Measurements from ENCODE around the gene TBCCD1. TPM values are rescaled to one million over a fixed set of nuclear protein-coding genes. Genes with fewer than 3 reads are reported as not detected.

Gene TBCCD1
- 10 to 100 TPM; 11.9 to 13.5 TPM for total RNA-seq

- Mint-ChIP-seq H3K27me3 (no peaks in the 10 kb centered on the region), H3K4me3 (peak within 1 kb of the TSS; percentile 81), H3K4me1 (peaks cover 57% of the 10 kb centered on the region), H3K27ac (peak within 1 kb of the TSS; percentile 85), H3K36me3 (ENCODE audit: low read depth) (peaks cover 11% of the 10 kb centered on the region), H3K9me3 (no peaks in the 10 kb centered on the region)
- ChIA-PET CTCF (interaction anchor here (1.0 to 1.3 kb wide), 2 partner anchors 50 to 624 kb away, joined by 4 to 5 read pairs; no protein-coding TSS in a partner anchor), POLR2A (interaction anchor here (0.7 to 7.8 kb wide), 15 partner anchors 11 to 639 kb away, joined by 3 to 121 read pairs (median 5); partner anchors contain the start of genes EIF4A2, ETV5 and TRA2B)
- DNase-seq = peak; percentile 95
These were observed at the start of gene TBCCD1 for GRCh38 chr3:186567072-186567921. Gene TBCCD1, minus strand, starts transcription at chr3:186567339. Its CDS starts 3,010 bp downstream, at chr3:186564329.

GRCh38 chr3:186616299-186616617 is 49.1 kb upstream of the TBCCD1 start:
- no peaks in the 10 kb centered on the region for H3K36me3 Mint-ChIP-seq (ENCODE audit: low read depth)
- CTCF ChIA-PET = interaction anchor here (0.6 to 5.4 kb wide), 37 partner anchors 8 to 673 kb away, joined by 3 to 117 read pairs (median 8); partner anchors contain the start of genes DNAJB11, EIF4A2 and TBCCD1
- peaks cover 41% of the 10 kb centered on the region for H3K27me3 Mint-ChIP-seq
- H3K4me1 Mint-ChIP-seq = peaks cover 24% of the 10 kb centered on the region
- POLR2A ChIA-PET = interaction anchor here (0.7 to 3.7 kb wide), 6 partner anchors 28 to 205 kb away, joined by 3 to 27 read pairs (median 10); partner anchors contain the start of genes DNAJB11, EIF4A2 and TBCCD1
- H3K4me3 Mint-ChIP-seq = no peak overlapping the region
- no peaks in the 10 kb centered on the region for H3K9me3 Mint-ChIP-seq
- DNase-seq = no peak
- no peak overlapping the region for H3K27ac Mint-ChIP-seq

GRCh38 chr3:186614597-186615483 is 47.7 kb upstream of the TBCCD1 start:
- peak; percentile 79 for DNase-seq
- Mint-ChIP-seq H3K36me3 (ENCODE audit: low read depth) (no peaks in the 10 kb centered on the region), H3K4me3 (no peak overlapping the region), H3K9me3 (no peaks in the 10 kb centered on the region), H3K4me1 (peaks cover 24% of the 10 kb centered on the region), H3K27ac (no peak overlapping the region), H3K27me3 (peaks cover 37% of the 10 kb centered on the region)
- POLR2A ChIA-PET = interaction anchor here (0.8 to 3.7 kb wide), 7 partner anchors 24 to 677 kb away, joined by 3 to 27 read pairs (median 10); partner anchors contain the start of genes DNAJB11, EIF4A2, TBCCD1 and TRA2B
- CTCF ChIA-PET = interaction anchor here (0.6 to 5.4 kb wide), 47 partner anchors 11 to 1309 kb away, joined by 3 to 117 read pairs (median 5); partner anchors contain the start of genes DNAJB11, EIF4A2, RFC4 and RPL39L

GRCh38 chr3:186614266-186614596 is 47.1 kb upstream of the TBCCD1 start:
- Mint-ChIP-seq H3K36me3 (ENCODE audit: low read depth) (no peaks in the 10 kb centered on the region), H3K27me3 (peaks cover 36% of the 10 kb centered on the region), H3K4me3 (no peak overlapping the region), H3K4me1 (peaks cover 24% of the 10 kb centered on the region), H3K27ac (no peak overlapping the region), H3K9me3 (no peaks in the 10 kb centered on the region)
- ChIA-PET CTCF (interaction anchor here (0.6 to 5.4 kb wide), 42 partner anchors 10 to 1308 kb away, joined by 3 to 117 read pairs (median 6); partner anchors contain the start of genes DNAJB11, RFC4 and RPL39L), POLR2A (interaction anchor here (0.8 to 3.7 kb wide), 6 partner anchors 23 to 677 kb away, joined by 3 to 27 read pairs (median 8); partner anchors contain the start of genes DNAJB11, EIF4A2 and TRA2B)
- DNase-seq = no peak

- POLR2A ChIA-PET = interaction anchor here (1.0 to 3.7 kb wide), 5 partner anchors 30 to 676 kb away, joined by 3 to 27 read pairs (median 10); partner anchors contain the start of genes DNAJB11, EIF4A2 and TRA2B
These were observed 46.6 kb upstream of the TBCCD1 start for GRCh38 chr3:186613637-186614265.

GRCh38 chr3:186612721-186613636 is 45.8 kb upstream of the TBCCD1 start, which contains the start of gene AHSG:
Gene AHSG, plus strand, starts transcription at chr3:186613060. Its CDS starts 82 bp downstream, at chr3:186613142.
- Mint-ChIP-seq H3K4me3 (no peak within 1 kb of the TSS), H3K36me3 (ENCODE audit: low read depth) (no peaks in the 10 kb centered on the region), H3K27me3 (peaks cover 27% of the 10 kb centered on the region), H3K4me1 (peaks cover 24% of the 10 kb centered on the region), H3K27ac (no peak within 1 kb of the TSS), H3K9me3 (no peaks in the 10 kb centered on the region)
- ChIA-PET CTCF (interaction anchor here (0.6 to 5.4 kb wide), 10 partner anchors 8 to 630 kb away, joined by 3 to 117 read pairs (median 16); no protein-coding TSS in a partner anchor), POLR2A (interaction anchor here (0.7 to 2.5 kb wide), 3 partner anchors 160 to 171 kb away, joined by 3 to 16 read pairs (median 10); partner anchors contain the start of gene EIF4A2)
- DNase-seq = no peak

More at GRCh38 chr3:186613637-186614265, 46.6 kb upstream of the TBCCD1 start:
- Mint-ChIP-seq H3K27ac (no peak overlapping the region), H3K4me3 (no peak overlapping the region), H3K4me1 (peaks cover 24% of the 10 kb centered on the region), H3K36me3 (ENCODE audit: low read depth) (no peaks in the 10 kb centered on the region), H3K9me3 (no peaks in the 10 kb centered on the region), H3K27me3 (peaks cover 35% of the 10 kb centered on the region)
- CTCF ChIA-PET = interaction anchor here (0.6 to 5.4 kb wide), 27 partner anchors 8 to 631 kb away, joined by 3 to 117 read pairs (median 7); partner anchors contain the start of genes DNAJB11 and RPL39L
- no peak for DNase-seq

- Mint-ChIP-seq H3K36me3 (ENCODE audit: low read depth) (no peaks in the 10 kb centered on the region), H3K4me1 (peaks cover 19% of the 10 kb centered on the region)
- no peak for DNase-seq
These were observed 44.9 kb upstream of the TBCCD1 start for GRCh38 chr3:186612065-186612464.

GRCh38 chr3:186609247-186609868 is 42.2 kb upstream of the TBCCD1 start:
- H3K36me3 Mint-ChIP-seq (ENCODE audit: low read depth) = no peaks in the 10 kb centered on the region
- no peak for DNase-seq
- CTCF ChIA-PET = interaction anchor here (1.6 to 2.9 kb wide), 4 partner anchors 7 to 212 kb away, joined by 4 to 25 read pairs (median 8); partner anchors contain the start of gene DNAJB11
- POLR2A ChIA-PET = no interaction called here
- peaks cover 16% of the 10 kb centered on the region for H3K27me3 Mint-ChIP-seq
- peaks cover 3% of the 10 kb centered on the region for H3K4me1 Mint-ChIP-seq
- no peaks in the 10 kb centered on the region for H3K9me3 Mint-ChIP-seq
- no peak overlapping the region for H3K4me3 Mint-ChIP-seq
- H3K27ac Mint-ChIP-seq = no peak overlapping the region

More at GRCh38 chr3:186612065-186612464, 44.9 kb upstream of the TBCCD1 start:
- Mint-ChIP-seq H3K4me3 (no peak overlapping the region), H3K27me3 (peaks cover 20% of the 10 kb centered on the region), H3K27ac (no peak overlapping the region), H3K9me3 (no peaks in the 10 kb centered on the region)
- CTCF ChIA-PET = interaction anchor here (0.9 kb wide), 1 partner anchor 28 kb away, joined by 4 read pairs; no protein-coding TSS in a partner anchor
- POLR2A ChIA-PET = interaction anchor here (0.7 kb wide), 1 partner anchor 172 kb away, joined by 3 read pairs; no protein-coding TSS in a partner anchor

GRCh38 chr3:186608624-186609215 is 41.6 kb upstream of the TBCCD1 start:
- Mint-ChIP-seq H3K27me3 (peaks cover 18% of the 10 kb centered on the region), H3K27ac (no peak overlapping the region), H3K9me3 (no peaks in the 10 kb centered on the region), H3K4me1 (peaks cover 2% of the 10 kb centered on the region), H3K4me3 (no peak overlapping the region), H3K36me3 (ENCODE audit: low read depth) (no peaks in the 10 kb centered on the region)
- DNase-seq = no peak
- CTCF ChIA-PET = interaction anchor here (1.9 to 2.9 kb wide), 3 partner anchors 8 to 68 kb away, joined by 5 to 25 read pairs (median 10); partner anchors contain the start of gene DNAJB11
- POLR2A ChIA-PET = no interaction called here

Data from activated CD4-positive, alpha-beta memory T cell treated with anti-CD3 and anti-CD28 coated beads, Interleukin-2, amount 10 ng/mL, durations not matched to agents 7 days and 5 days (primary cell).